Activated CD4-positive, alpha-beta T cell treated with anti-CD3 and anti-CD28 coated beads for 4 hours (primary cell): ENCODE results near the gene BARD1.
"Not testable (repeated sequence)": the region's sequence is repeated elsewhere in the genome, so short reads cannot be mapped to it uniquely, and the experiment has no call there.

Experiments used
- DNase-seq, 2 donors: peaks; one replicate each; pipeline ENCODE4 v3.0.0-alpha.2; 2020

BARD1 gene

GRCh38 chr2:214753455-214753854 is 56.0 kb downstream of the BARD1 start:
- no peak for DNase-seq

- no peak for DNase-seq
Measured at GRCh38 chr2:214750529-214750928, 59.0 kb downstream of the BARD1 start.

- no peak for DNase-seq
Measured at GRCh38 chr2:214747992-214748391, 61.5 kb downstream of the BARD1 start.

- DNase-seq = no peak
Measured at GRCh38 chr2:214742119-214742518, 67.4 kb downstream of the BARD1 start.

- no peak for DNase-seq
Measured at GRCh38 chr2:214740867-214741395, 68.6 kb downstream of the BARD1 start.

GRCh38 chr2:214737188-214737587 is 72.3 kb downstream of the BARD1 start:
- no peak for DNase-seq

GRCh38 chr2:214730800-214731407 is 78.6 kb downstream of the BARD1 start:
- no peak for DNase-seq

GRCh38 chr2:214730248-214730647 is 79.2 kb downstream of the BARD1 start:
- DNase-seq = no peak

GRCh38 chr2:214724741-214725140 is 84.7 kb downstream of the BARD1 start:
- no peak for DNase-seq

- DNase-seq = not testable (repeated sequence)
Measured at GRCh38 chr2:214717837-214718236, 91.6 kb downstream of the BARD1 start.

GRCh38 chr2:214716811-214717560 is 92.5 kb downstream of the BARD1 start:
- no peak for DNase-seq

GRCh38 chr2:214715025-214715424 is 94.5 kb downstream of the BARD1 start:
- DNase-seq = no peak

GRCh38 chr2:214713080-214713830 is 96.2 kb downstream of the BARD1 start:
- DNase-seq = no peak

- no peak for DNase-seq
Measured at GRCh38 chr2:214710729-214711128, 98.8 kb downstream of the BARD1 start.

GRCh38 chr2:214706986-214707385 is 102.5 kb downstream of the BARD1 start:
- DNase-seq = no peak

- DNase-seq = no peak
Measured at GRCh38 chr2:214699236-214699635, 110.2 kb downstream of the BARD1 start.

- no peak for DNase-seq
Measured at GRCh38 chr2:214696681-214697080, 112.8 kb downstream of the BARD1 start.

- no peak for DNase-seq
Measured at GRCh38 chr2:214695789-214696188, 113.7 kb downstream of the BARD1 start.

GRCh38 chr2:214683557-214683956 is 125.9 kb downstream of the BARD1 start:
- not testable (repeated sequence) for DNase-seq

- no peak for DNase-seq
Measured at GRCh38 chr2:214679736-214680135, 129.7 kb downstream of the BARD1 start.

- DNase-seq = no peak
Measured at GRCh38 chr2:214676421-214677089, 132.9 kb downstream of the BARD1 start.
